Activated naive CD8-positive, alpha-beta T cell treated with anti-CD3 and anti-CD28 coated beads, Interleukin-2, amount 50 U/mL, for 24 hours (primary cell): Measurements from ENCODE around the gene GID4.

ENCODE experiments used
- ATAC-seq: fragments of 150-1000 bp; cut with Tn5 transposase; one replicate; pipeline ENCODE4 v1.10.0; 2021
- DNase-seq: peaks from one replicate; pipeline ENCODE4 v3.0.0; 2021
- H3K27ac Mint-ChIP-seq: one replicate; pipeline ENCODE4 v1.8.0; 2021; ENCODE audit warnings: mild to moderate bottlenecking, mixed read lengths
- H3K27me3 Mint-ChIP-seq: one replicate; pipeline ENCODE4 v1.8.0; 2021; ENCODE audit warnings: mixed read lengths
- H3K36me3 Mint-ChIP-seq: one replicate; pipeline ENCODE4 v1.8.0; 2021; ENCODE audit warnings: low read depth, mixed read lengths
- H3K4me1 Mint-ChIP-seq: one replicate; pipeline ENCODE4 v1.8.0; 2021; ENCODE audit warnings: mixed read lengths
- H3K4me3 Mint-ChIP-seq: one replicate; pipeline ENCODE4 v1.8.0; 2021; ENCODE audit warnings: mild to moderate bottlenecking, moderate library complexity, mixed read lengths
- H3K9me3 Mint-ChIP-seq: one replicate; pipeline ENCODE4 v1.8.0; 2021; ENCODE audit warnings: mixed read lengths

GID4 gene

GRCh38 chr17:18084256-18084655 is 45.0 kb downstream of the GID4 start:
- no peaks in the 10 kb centered on the region for H3K36me3 Mint-ChIP-seq
- H3K4me3 Mint-ChIP-seq = no peak overlapping the region
- H3K27ac Mint-ChIP-seq = no peak overlapping the region
- ATAC-seq (no peak), DNase-seq (no peak)
- no peaks in the 10 kb centered on the region for H3K9me3 Mint-ChIP-seq
- H3K4me1 Mint-ChIP-seq = peaks cover 19% of the 10 kb centered on the region
- peaks cover 5% of the 10 kb centered on the region for H3K27me3 Mint-ChIP-seq

GRCh38 chr17:18087610-18088491 is 48.6 kb downstream of the GID4 start, which contains the start of gene DRG2:
DRG2 (plus strand) TSS chr17:18087948; CDS start chr17:18088024, 76 bp downstream.
- peaks cover 4% of the 10 kb centered on the region for H3K36me3 Mint-ChIP-seq

GRCh38 chr17:18089613-18090012 is 50.4 kb downstream of the GID4 start:
- peaks cover 16% of the 10 kb centered on the region for H3K36me3 Mint-ChIP-seq
- no peak for ATAC-seq
- peak overlapping the region; percentile 50 for H3K27ac Mint-ChIP-seq
- H3K9me3 Mint-ChIP-seq = no peaks in the 10 kb centered on the region
- DNase-seq = no peak
- H3K27me3 Mint-ChIP-seq = no peaks in the 10 kb centered on the region
- peak overlapping the region; percentile 98 for H3K4me3 Mint-ChIP-seq
- peaks cover 27% of the 10 kb centered on the region for H3K4me1 Mint-ChIP-seq

More at GRCh38 chr17:18087610-18088491, 48.6 kb downstream of the GID4 start, which contains the start of gene DRG2:
- no peaks in the 10 kb centered on the region for H3K27me3 Mint-ChIP-seq
- H3K4me3 Mint-ChIP-seq = peak within 1 kb of the TSS; percentile 98
- peak within 1 kb of the TSS; percentile 97 for H3K27ac Mint-ChIP-seq
- H3K4me1 Mint-ChIP-seq = peaks cover 27% of the 10 kb centered on the region
- DNase-seq (peak; percentile 95), ATAC-seq (peak; percentile 93)
- H3K9me3 Mint-ChIP-seq = no peaks in the 10 kb centered on the region

DNA sequence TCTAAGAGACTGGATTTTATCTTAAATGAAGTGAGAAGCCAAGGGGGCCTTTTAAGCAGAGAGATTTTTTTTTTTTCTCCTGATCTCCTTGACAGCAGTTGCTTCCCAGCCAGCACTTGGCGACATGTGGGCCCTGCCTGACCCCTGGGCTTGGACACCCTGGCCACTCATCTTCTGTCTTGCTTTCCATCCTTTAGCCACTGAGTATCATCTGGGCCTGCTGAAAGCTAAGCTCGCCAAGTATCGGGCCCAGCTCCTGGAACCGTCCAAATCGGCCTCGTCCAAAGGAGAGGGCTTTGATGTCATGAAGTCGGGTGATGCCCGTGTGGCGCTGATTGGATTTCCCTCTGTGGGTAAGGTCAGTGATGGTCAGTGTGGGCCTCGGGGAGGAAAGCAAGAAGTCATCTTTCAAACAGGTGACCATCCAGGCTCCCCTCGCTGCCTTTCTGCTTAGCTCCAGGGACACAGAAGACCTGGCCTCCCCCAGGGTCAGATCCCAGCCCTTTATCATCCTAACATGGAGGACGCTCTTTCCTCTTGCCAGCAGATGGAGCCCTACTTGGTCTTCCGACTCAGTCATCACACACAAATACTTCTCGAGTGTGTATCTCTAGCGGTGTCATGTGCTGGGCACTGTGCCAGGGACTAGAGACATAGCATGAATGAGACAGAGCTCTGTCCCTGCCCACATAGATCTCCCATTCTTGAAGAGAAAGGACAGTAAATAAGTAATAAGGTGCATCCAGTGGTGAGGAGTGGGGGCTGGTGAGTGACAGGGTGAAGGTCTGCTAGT is 54.6 kb downstream of the GID4 start:
- Mint-ChIP-seq H3K27ac (no peak overlapping the region), H3K27me3 (no peaks in the 10 kb centered on the region), H3K36me3 (peaks cover 28% of the 10 kb centered on the region), H3K9me3 (no peaks in the 10 kb centered on the region), H3K4me1 (peaks cover 13% of the 10 kb centered on the region), H3K4me3 (no peak overlapping the region)
- ATAC-seq (no peak), DNase-seq (no peak)

- no peaks in the 10 kb centered on the region for H3K9me3 Mint-ChIP-seq
- ATAC-seq (no peak), DNase-seq (no peak)
- no peaks in the 10 kb centered on the region for H3K27me3 Mint-ChIP-seq
- no peak overlapping the region for H3K27ac Mint-ChIP-seq
- no peak overlapping the region for H3K4me3 Mint-ChIP-seq
- H3K4me1 Mint-ChIP-seq = peaks cover 7% of the 10 kb centered on the region
- peaks cover 30% of the 10 kb centered on the region for H3K36me3 Mint-ChIP-seq
These were observed 55.2 kb downstream of the GID4 start for GRCh38 chr17:18094409-18094807.

DNA sequence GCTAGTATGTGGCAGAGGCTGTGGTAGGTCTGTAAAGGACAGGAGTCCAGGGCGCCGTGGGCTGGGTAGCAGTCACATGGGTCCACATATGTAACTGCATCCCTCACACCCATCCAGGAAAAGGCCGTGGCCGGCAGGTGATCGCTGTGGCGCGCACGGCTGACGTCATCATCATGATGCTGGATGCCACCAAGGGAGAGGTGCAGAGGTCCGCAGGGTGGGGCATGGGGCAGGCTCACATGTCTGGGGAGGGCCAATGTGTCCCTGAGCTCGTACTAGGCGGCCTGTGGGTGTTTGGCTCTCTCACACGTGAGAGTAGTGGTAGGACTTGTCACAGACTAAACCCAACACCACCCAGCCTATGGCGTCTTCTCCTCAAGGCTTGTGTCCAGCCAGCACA is 60.3 kb downstream of the GID4 start:
- ATAC-seq = no peak
- DNase-seq = no peak
- Mint-ChIP-seq H3K36me3 (peaks cover 18% of the 10 kb centered on the region), H3K27me3 (no peaks in the 10 kb centered on the region), H3K4me3 (no peak overlapping the region), H3K9me3 (no peaks in the 10 kb centered on the region), H3K27ac (no peak overlapping the region), H3K4me1 (no peaks in the 10 kb centered on the region)

DNA sequence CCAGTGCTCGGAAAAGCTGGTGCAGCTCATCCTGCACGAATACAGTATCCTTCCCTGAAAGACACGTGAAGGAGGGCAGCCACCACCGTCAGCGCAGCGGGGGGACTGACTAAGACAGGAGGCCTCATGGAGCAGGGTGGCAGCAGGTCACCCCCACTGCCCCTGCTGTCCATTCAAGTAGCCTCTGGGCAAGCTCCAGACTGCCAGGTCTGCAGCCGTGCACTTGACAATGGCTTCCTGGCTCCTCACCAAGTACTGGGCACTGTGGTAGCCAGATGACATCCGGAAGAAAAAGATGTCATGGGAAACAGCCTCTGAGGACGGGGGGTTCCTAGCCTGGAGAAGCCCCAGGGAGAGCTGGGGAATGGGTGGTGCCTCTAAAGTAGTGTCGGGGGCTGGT is 61.4 kb downstream of the GID4 start:
- ATAC-seq = no peak
- no peaks in the 10 kb centered on the region for H3K4me1 Mint-ChIP-seq

GRCh38 chr17:18101828-18102227 is 62.6 kb downstream of the GID4 start:
- H3K27ac Mint-ChIP-seq = no peak overlapping the region
- DNase-seq (no peak), ATAC-seq (no peak)
- H3K9me3 Mint-ChIP-seq = no peaks in the 10 kb centered on the region
- peaks cover 6% of the 10 kb centered on the region for H3K36me3 Mint-ChIP-seq
- H3K4me3 Mint-ChIP-seq = no peak overlapping the region
- no peaks in the 10 kb centered on the region for H3K4me1 Mint-ChIP-seq
- no peaks in the 10 kb centered on the region for H3K27me3 Mint-ChIP-seq

More for the DNA sequence above, 61.4 kb downstream of the GID4 start:
- peaks cover 14% of the 10 kb centered on the region for H3K36me3 Mint-ChIP-seq
- H3K27me3 Mint-ChIP-seq = no peaks in the 10 kb centered on the region
- no peak overlapping the region for H3K27ac Mint-ChIP-seq
- DNase-seq = no peak
- no peaks in the 10 kb centered on the region for H3K9me3 Mint-ChIP-seq
- H3K4me3 Mint-ChIP-seq = no peak overlapping the region

- Mint-ChIP-seq H3K4me1 (no peaks in the 10 kb centered on the region), H3K27ac (no peak overlapping the region), H3K4me3 (no peak overlapping the region), H3K9me3 (no peaks in the 10 kb centered on the region), H3K36me3 (peaks cover 8% of the 10 kb centered on the region), H3K27me3 (no peaks in the 10 kb centered on the region)
- DNase-seq (no peak), ATAC-seq (no peak)
These were observed 63.4 kb downstream of the GID4 start for GRCh38 chr17:18102640-18103039.

GRCh38 chr17:18105027-18105426 is 65.8 kb downstream of the GID4 start:
- Mint-ChIP-seq H3K4me3 (no peak overlapping the region), H3K9me3 (no peaks in the 10 kb centered on the region), H3K27ac (no peak overlapping the region), H3K27me3 (no peaks in the 10 kb centered on the region), H3K4me1 (no peaks in the 10 kb centered on the region), H3K36me3 (peaks cover 6% of the 10 kb centered on the region)
- DNase-seq (no peak), ATAC-seq (no peak)

- no peaks in the 10 kb centered on the region for H3K9me3 Mint-ChIP-seq
- no peak overlapping the region for H3K4me3 Mint-ChIP-seq
- H3K27me3 Mint-ChIP-seq = no peaks in the 10 kb centered on the region
- H3K36me3 Mint-ChIP-seq = peaks cover 6% of the 10 kb centered on the region
- H3K4me1 Mint-ChIP-seq = no peaks in the 10 kb centered on the region
- no peak overlapping the region for H3K27ac Mint-ChIP-seq
- ATAC-seq (no peak), DNase-seq (no peak)
These were observed 66.4 kb downstream of the GID4 start for GRCh38 chr17:18105595-18105994.

GRCh38 chr17:18106211-18106610 is 67.0 kb downstream of the GID4 start:
- Mint-ChIP-seq H3K4me1 (no peaks in the 10 kb centered on the region), H3K4me3 (no peak overlapping the region), H3K36me3 (peaks cover 6% of the 10 kb centered on the region), H3K9me3 (no peaks in the 10 kb centered on the region), H3K27me3 (no peaks in the 10 kb centered on the region), H3K27ac (no peak overlapping the region)
- ATAC-seq = no peak
- DNase-seq = no peak

GRCh38 chr17:18107061-18107790 is 68.0 kb downstream of the GID4 start:
- peaks cover 3% of the 10 kb centered on the region for H3K36me3 Mint-ChIP-seq
- no peaks in the 10 kb centered on the region for H3K27me3 Mint-ChIP-seq
- H3K4me1 Mint-ChIP-seq = no peaks in the 10 kb centered on the region
- ATAC-seq (no peak), DNase-seq (no peak)
- no peaks in the 10 kb centered on the region for H3K9me3 Mint-ChIP-seq
- no peak overlapping the region for H3K4me3 Mint-ChIP-seq
- no peak overlapping the region for H3K27ac Mint-ChIP-seq

DNA sequence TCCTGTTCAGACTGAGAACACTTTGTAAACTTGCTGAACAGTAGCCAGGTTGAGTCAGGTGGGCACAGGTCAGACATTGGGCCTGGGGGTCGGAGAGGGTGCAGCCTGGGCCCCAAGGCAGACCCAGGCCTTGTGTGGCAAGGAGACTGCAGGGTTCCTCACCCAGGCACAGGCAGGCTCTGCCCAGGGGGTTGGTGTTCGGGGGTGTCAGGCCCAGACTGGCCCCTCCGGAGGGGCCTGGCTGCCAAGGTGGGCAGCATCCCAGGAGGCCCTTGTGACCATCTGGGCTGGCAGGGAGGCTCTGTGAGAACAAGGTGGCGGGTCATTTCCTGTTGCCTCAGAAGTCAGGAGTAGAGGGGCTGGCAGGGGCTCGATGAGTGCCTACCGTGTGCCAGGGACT is 68.8 kb downstream of the GID4 start:
- H3K4me1 Mint-ChIP-seq = no peaks in the 10 kb centered on the region
- H3K4me3 Mint-ChIP-seq = no peak overlapping the region
- H3K9me3 Mint-ChIP-seq = no peaks in the 10 kb centered on the region
- ATAC-seq (no peak), DNase-seq (no peak)
- no peaks in the 10 kb centered on the region for H3K27me3 Mint-ChIP-seq
- H3K27ac Mint-ChIP-seq = no peak overlapping the region
- H3K36me3 Mint-ChIP-seq = peaks cover 3% of the 10 kb centered on the region
